Activated CD4-positive, alpha-beta T cell treated with anti-CD3 and anti-CD28 coated beads for 48 hours (primary cell): ENCODE data around the gene TTC27.
"Not testable (repeated sequence)": the region's sequence is repeated elsewhere in the genome, so short reads cannot be mapped to it uniquely, and the experiment has no call there.

Experiments used
- DNase-seq: peaks from one replicate; pipeline ENCODE4 v3.0.0-alpha.2; 2020

TTC27 gene

GRCh38 chr2:32820088-32820487, 192.2 kb downstream of the TTC27 start:
- DNase-seq = no peak

- no peak for DNase-seq
Measured at GRCh38 chr2:32820701-32821100, 192.9 kb downstream of the TTC27 start.

- no peak for DNase-seq
Measured at GRCh38 chr2:32824070-32824809, 196.4 kb downstream of the TTC27 start.

- no peak for DNase-seq
Measured at GRCh38 chr2:32825291-32825712, 197.5 kb downstream of the TTC27 start.

- no peak for DNase-seq
Measured at GRCh38 chr2:32830196-32830595, 202.3 kb downstream of the TTC27 start.

GRCh38 chr2:32832821-32833220, 205.0 kb downstream of the TTC27 start:
- no peak for DNase-seq

- no peak for DNase-seq
Measured at GRCh38 chr2:32833709-32834108, 205.9 kb downstream of the TTC27 start.

- no peak for DNase-seq
Measured at GRCh38 chr2:32835148-32835547, 207.3 kb downstream of the TTC27 start.

GRCh38 chr2:32836933-32837332, 209.1 kb downstream of the TTC27 start:
- no peak for DNase-seq

GRCh38 chr2:32838418-32838817, 210.6 kb downstream of the TTC27 start:
- no peak for DNase-seq

GRCh38 chr2:32838949-32839348, 211.1 kb downstream of the TTC27 start:
- DNase-seq = no peak

GRCh38 chr2:32841931-32842898, 214.4 kb downstream of the TTC27 start:
- DNase-seq = no peak

- DNase-seq = no peak
Measured at GRCh38 chr2:32843699-32844098, 215.8 kb downstream of the TTC27 start.

GRCh38 chr2:32844253-32844652, 216.4 kb downstream of the TTC27 start:
- DNase-seq = no peak

- not testable (repeated sequence) for DNase-seq
Measured at GRCh38 chr2:32846274-32846673, 218.4 kb downstream of the TTC27 start.

GRCh38 chr2:32847734-32848133, 219.9 kb downstream of the TTC27 start:
- DNase-seq = no peak

GRCh38 chr2:32849456-32850194, 221.8 kb downstream of the TTC27 start:
- no peak for DNase-seq

- DNase-seq = no peak
Measured at GRCh38 chr2:32851777-32852439, 224.1 kb downstream of the TTC27 start.

GRCh38 chr2:32852856-32853255, 225.0 kb downstream of the TTC27 start:
- no peak for DNase-seq

GRCh38 chr2:32856891-32857290, 229.0 kb downstream of the TTC27 start:
- DNase-seq = no peak

GRCh38 chr2:32858713-32859112, 230.9 kb downstream of the TTC27 start:
- no peak for DNase-seq

GRCh38 chr2:32860385-32860784, 232.5 kb downstream of the TTC27 start:
- DNase-seq = no peak
